Upper lobe of right lung (tissue), 1 donor: ENCODE measurements around the gene RANGAP1. TPM values are rescaled to one million over a fixed set of nuclear protein-coding genes. Genes with fewer than 3 reads are reported as not detected.

Experiments used
- ATAC-seq: fragments of 200-7000 bp; cut with Tn5 transposase; one replicate; pipeline ENCODE4 v1.9.1; 2020; ENCODE audit warnings: mild to moderate bottlenecking, moderate library complexity
- DNase-seq: peaks from one replicate; pipeline ENCODE4 v3.0.0-alpha.2; 2020
- H3K27ac ChIP-seq: fragments of 200-600 bp; one replicate; pipeline ENCODE4 v1.8.0; 2022
- H3K27me3 ChIP-seq: fragments of 200-600 bp; one replicate; pipeline ENCODE4 v1.8.0; 2022; ENCODE audit warnings: mild to moderate bottlenecking
- H3K36me3 ChIP-seq: fragments of 200-600 bp; one replicate; pipeline ENCODE4 v1.8.0; 2022
- H3K4me1 ChIP-seq: fragments of 200-600 bp; one replicate; pipeline ENCODE4 v1.8.0; 2022
- H3K4me3 ChIP-seq: fragments of 200-600 bp; one replicate; pipeline ENCODE4 v1.8.0; 2022; ENCODE audit warnings: mild to moderate bottlenecking
- H3K9me3 ChIP-seq: fragments of 200-600 bp; one replicate; pipeline ENCODE4 v1.8.0; 2022
- CTCF ChIP-seq: fragments of 200-600 bp; IDR thresholded peaks from one replicate; pipeline ENCODE4 v1.8.0; 2022; ENCODE audit warnings: antibody characterized with exemption
- intact Hi-C: fragments of 100-400 bp; cut with DNase I; formaldehyde crosslinking; loops from one replicate; pipeline ENCODE4 v1.11.0; 2022
- total RNA-seq: library from RNA; stranded (reverse); fragmentation: NEBNext Ultra II Directional; extraction: Animal tissue kit (Norgen Biotek cat#: 25700); gene quantifications from one replicate; pipeline ENCODE4 v1.2.1, GENCODE V29; 2021
- donor health status: DM: no; HTN: yes; CAD: no; lungs with severe emphysema.

The RANGAP1 gene
- total RNA-seq, 1 donor from 2014 or later: 48.0 TPM

GRCh38 chr22:41222846-41223507 lies 63.0 kb downstream of the RANGAP1 start:
- intact Hi-C loops: no loop called here
- H3K4me1 ChIP-seq: peaks cover 7% of the 10 kb centered on the region
- no peaks in the 10 kb centered on the region for H3K27me3 ChIP-seq
- no peak overlapping the region for H3K4me3 ChIP-seq
- TF ChIP-seq CTCF: no peak
- ATAC-seq (no peak), DNase-seq (no peak)
- H3K36me3 ChIP-seq: peaks cover 86% of the 10 kb centered on the region
- no peak overlapping the region for H3K27ac ChIP-seq
- no peaks in the 10 kb centered on the region for H3K9me3 ChIP-seq

- Histone ChIP-seq H3K36me3 (peaks cover 50% of the 10 kb centered on the region), H3K4me1 (peaks cover 20% of the 10 kb centered on the region), H3K9me3 (no peaks in the 10 kb centered on the region), H3K27ac (peak overlapping the region; percentile 81), H3K27me3 (no peaks in the 10 kb centered on the region), H3K4me3 (peak overlapping the region; percentile 23)
- intact Hi-C loops: no loop called here
- no peak for TF ChIP-seq CTCF
- ATAC-seq (peak; percentile 92), DNase-seq (peak; percentile 82)
Measured at GRCh38 chr22:41217553-41218157, 68.3 kb downstream of the RANGAP1 start.

GRCh38 chr22:41216984-41217383 lies 69.0 kb downstream of the RANGAP1 start:
- no peak for TF ChIP-seq CTCF
- Histone ChIP-seq H3K27me3 (no peaks in the 10 kb centered on the region), H3K4me3 (peak overlapping the region; percentile 23), H3K36me3 (peaks cover 43% of the 10 kb centered on the region), H3K4me1 (peaks cover 20% of the 10 kb centered on the region), H3K9me3 (no peaks in the 10 kb centered on the region), H3K27ac (peak overlapping the region; percentile 81)
- ATAC-seq (peak; percentile 50), DNase-seq (no peak)
- intact Hi-C loops: no loop called here

- no peak for TF ChIP-seq CTCF
- no peak for ATAC-seq
- no peak overlapping the region for H3K4me3 ChIP-seq
- DNase-seq: no peak
- intact Hi-C loops: no loop called here
- H3K9me3 ChIP-seq: no peaks in the 10 kb centered on the region
- H3K36me3 ChIP-seq: peaks cover 34% of the 10 kb centered on the region
- no peaks in the 10 kb centered on the region for H3K27me3 ChIP-seq
- H3K4me1 ChIP-seq: peaks cover 20% of the 10 kb centered on the region
- H3K27ac ChIP-seq: peak overlapping the region; percentile 81
Measured at GRCh38 chr22:41215926-41216325, 70.1 kb downstream of the RANGAP1 start.

GRCh38 chr22:41215409-41215808 lies 70.6 kb downstream of the RANGAP1 start:
- Histone ChIP-seq H3K9me3 (no peaks in the 10 kb centered on the region), H3K4me1 (peaks cover 20% of the 10 kb centered on the region), H3K27me3 (no peaks in the 10 kb centered on the region), H3K4me3 (no peak overlapping the region), H3K27ac (no peak overlapping the region), H3K36me3 (peaks cover 35% of the 10 kb centered on the region)
- intact Hi-C loops: no loop called here
- no peak for ATAC-seq
- no peak for DNase-seq
- no peak for TF ChIP-seq CTCF
